Esophagus muscularis mucosa (tissue), 3 donors: ENCODE results near the gene SLC13A2.

Experiments
- CTCF ChIP-seq, 3 experiments: fragments of 200-600 bp in 2 of 3; fragments of 450-650 bp in 1 of 3; sonication (generic) in 2 of 3; IDR thresholded peaks; one replicate each; pipeline ENCODE4 v1.5.1; 2017 to 2019; ENCODE audit warnings: antibody characterized with exemption in 3 of 3, mild to moderate bottlenecking in 2 of 3, moderate library complexity in 1 of 3
- EP300 ChIP-seq: sonication (generic); formaldehyde crosslinking; IDR thresholded peaks from one replicate; pipeline ENCODE4 v1.6.1; 2017; ENCODE audit warnings: antibody characterized with exemption

- TF ChIP-seq CTCF (IDR thresholded peaks at IDR 0.05) (no peak), EP300 (no peak)
Observed at GRCh38 chr17:28530250-28530649, 56.8 kb downstream of the SLC13A2 start.
